HepG2 (cell line): Measurements from ENCODE around the gene MTFP1. TPM values are rescaled to one million over a fixed set of nuclear protein-coding genes. Genes with fewer than 3 reads are reported as not detected.

Experiments
- ATRX ChIP-seq: sonication (generic); formaldehyde crosslinking; IDR thresholded peaks from 2 replicates; pipeline ENCODE4 v1.4.0; 2020; ENCODE audit warnings: missing genetic modification reagents, borderline replicate concordance
- CCDC6 ChIP-seq: sonication (generic); formaldehyde crosslinking; IDR thresholded peaks from 2 replicates; pipeline ENCODE4 v1.8.1; 2022; ENCODE audit warnings: mild to moderate bottlenecking, missing genetic modification reagents, moderate library complexity
- ELF1 ChIP-seq: sonication (generic); formaldehyde crosslinking; IDR thresholded peaks from 2 replicates; pipeline ENCODE4 v1.4.0; 2020; ENCODE audit warnings: missing genetic modification reagents
- NAIF1 ChIP-seq: sonication (generic); formaldehyde crosslinking; IDR thresholded peaks from 2 replicates; pipeline ENCODE4 v1.5.0; 2020; ENCODE audit warnings: mild to moderate bottlenecking, missing genetic modification reagents, borderline replicate concordance
- NFYB ChIP-seq: sonication (generic); formaldehyde crosslinking; IDR thresholded peaks from 2 replicates; pipeline ENCODE4 v1.4.0; 2020; ENCODE audit warnings: missing genetic modification reagents
- RBM22 ChIP-seq: fragments of 200-400 bp; formaldehyde crosslinking; optimal IDR thresholded peaks from 2 replicates; pipeline ENCODE3; 2017; ENCODE audit warnings: mild to moderate bottlenecking, low read length, moderate library complexity
- SOX5 ChIP-seq: IDR thresholded peaks from 2 replicates; pipeline ENCODE4 v1.6.1; 2016; ENCODE audit warnings: borderline replicate concordance
- ZFY ChIP-seq: sonication (generic); formaldehyde crosslinking; IDR thresholded peaks from 2 replicates; pipeline ENCODE4 v1.4.0; 2020; ENCODE audit warnings: missing genetic modification reagents
- ZNF101 ChIP-seq: sonication (generic); formaldehyde crosslinking; IDR thresholded peaks from 2 replicates; pipeline ENCODE4 v1.4.0; 2020; ENCODE audit warnings: mild to moderate bottlenecking, low read depth, missing genetic modification reagents, borderline replicate concordance
- ZNF251 ChIP-seq: sonication (generic); formaldehyde crosslinking; IDR thresholded peaks from 2 replicates; pipeline ENCODE4 v1.9.0; 2021; ENCODE audit warnings: mild to moderate bottlenecking, missing genetic modification reagents
- ZNF282 ChIP-seq: fragments of 450-650 bp; IDR thresholded peaks from 2 replicates; pipeline ENCODE4 v1.6.1; 2018; ENCODE audit not compliant: partially characterized antibody
- ZNF337 ChIP-seq: sonication (generic); formaldehyde crosslinking; IDR thresholded peaks from 2 replicates; pipeline ENCODE4 v1.5.1; 2020; ENCODE audit warnings: missing genetic modification reagents, low read depth, mild to moderate bottlenecking, borderline replicate concordance
- ZNF383 ChIP-seq: sonication (generic); formaldehyde crosslinking; IDR thresholded peaks from 2 replicates; pipeline ENCODE4 v1.4.0; 2020; ENCODE audit warnings: missing genetic modification reagents, mild to moderate bottlenecking, borderline replicate concordance
- ZNF7 ChIP-seq: IDR thresholded peaks from 2 replicates; pipeline ENCODE4 v1.6.1; 2016; ENCODE audit warnings: missing biosample characterization, missing genetic modification reagents
- ZSCAN22 ChIP-seq: sonication (generic); formaldehyde crosslinking; IDR thresholded peaks from 2 replicates; pipeline ENCODE4 v1.4.0; 2020; ENCODE audit warnings: mild to moderate bottlenecking, missing genetic modification reagents
- polyA plus RNA-seq, 8 experiments: library from polyadenylated mRNA; depleted of rRNA in 3 of 8; stranded (reverse) in 7 of 8; unstranded in 1 of 8; fragments of >200 nt; fragmentation: Illumina TruSeq in 4 of 8; extraction: Trizol in 4 of 8; gene quantifications; 2 replicates each; pipeline versions ENCODE4 v1.2.1 to v1.2.3, GENCODE V29; 2011 to 2016; ENCODE audit warnings: low read depth in 4 of 8, missing spikeins in 1 of 8, mixed read lengths in 1 of 8; ENCODE audit not compliant: insufficient read depth in 1 of 8
- total RNA-seq, 5 experiments: library from RNA; depleted of rRNA; stranded (reverse); fragments of >200 nt; fragmentation: Illumina TruSeq; extraction: Trizol; gene quantifications; 2 replicates each; pipeline ENCODE4 v1.2.3, GENCODE V29; 2016; ENCODE audit warnings: low read depth in 1 of 5
- TF ChIP-seq, protein P1 (sequence below): sonication (generic); formaldehyde crosslinking; IDR thresholded peaks from 2 replicates; pipeline ENCODE4 v1.5.0; 2020; ENCODE audit warnings: mild to moderate bottlenecking, missing genetic modification reagents, borderline replicate concordance
- TF ChIP-seq, protein P2 (sequence below): sonication (generic); formaldehyde crosslinking; IDR thresholded peaks from 2 replicates; pipeline ENCODE4 v1.8.1; 2022; ENCODE audit warnings: low read depth, mild to moderate bottlenecking, missing genetic modification reagents

Gene MTFP1
- total and polyA plus RNA-seq, 2 of the 13 experiments (the other 11 are each of a cell fraction or from before 2014, with no cell fraction given) = 29.5 to 45.6 TPM

- TF ChIP-seq, protein P1, sequence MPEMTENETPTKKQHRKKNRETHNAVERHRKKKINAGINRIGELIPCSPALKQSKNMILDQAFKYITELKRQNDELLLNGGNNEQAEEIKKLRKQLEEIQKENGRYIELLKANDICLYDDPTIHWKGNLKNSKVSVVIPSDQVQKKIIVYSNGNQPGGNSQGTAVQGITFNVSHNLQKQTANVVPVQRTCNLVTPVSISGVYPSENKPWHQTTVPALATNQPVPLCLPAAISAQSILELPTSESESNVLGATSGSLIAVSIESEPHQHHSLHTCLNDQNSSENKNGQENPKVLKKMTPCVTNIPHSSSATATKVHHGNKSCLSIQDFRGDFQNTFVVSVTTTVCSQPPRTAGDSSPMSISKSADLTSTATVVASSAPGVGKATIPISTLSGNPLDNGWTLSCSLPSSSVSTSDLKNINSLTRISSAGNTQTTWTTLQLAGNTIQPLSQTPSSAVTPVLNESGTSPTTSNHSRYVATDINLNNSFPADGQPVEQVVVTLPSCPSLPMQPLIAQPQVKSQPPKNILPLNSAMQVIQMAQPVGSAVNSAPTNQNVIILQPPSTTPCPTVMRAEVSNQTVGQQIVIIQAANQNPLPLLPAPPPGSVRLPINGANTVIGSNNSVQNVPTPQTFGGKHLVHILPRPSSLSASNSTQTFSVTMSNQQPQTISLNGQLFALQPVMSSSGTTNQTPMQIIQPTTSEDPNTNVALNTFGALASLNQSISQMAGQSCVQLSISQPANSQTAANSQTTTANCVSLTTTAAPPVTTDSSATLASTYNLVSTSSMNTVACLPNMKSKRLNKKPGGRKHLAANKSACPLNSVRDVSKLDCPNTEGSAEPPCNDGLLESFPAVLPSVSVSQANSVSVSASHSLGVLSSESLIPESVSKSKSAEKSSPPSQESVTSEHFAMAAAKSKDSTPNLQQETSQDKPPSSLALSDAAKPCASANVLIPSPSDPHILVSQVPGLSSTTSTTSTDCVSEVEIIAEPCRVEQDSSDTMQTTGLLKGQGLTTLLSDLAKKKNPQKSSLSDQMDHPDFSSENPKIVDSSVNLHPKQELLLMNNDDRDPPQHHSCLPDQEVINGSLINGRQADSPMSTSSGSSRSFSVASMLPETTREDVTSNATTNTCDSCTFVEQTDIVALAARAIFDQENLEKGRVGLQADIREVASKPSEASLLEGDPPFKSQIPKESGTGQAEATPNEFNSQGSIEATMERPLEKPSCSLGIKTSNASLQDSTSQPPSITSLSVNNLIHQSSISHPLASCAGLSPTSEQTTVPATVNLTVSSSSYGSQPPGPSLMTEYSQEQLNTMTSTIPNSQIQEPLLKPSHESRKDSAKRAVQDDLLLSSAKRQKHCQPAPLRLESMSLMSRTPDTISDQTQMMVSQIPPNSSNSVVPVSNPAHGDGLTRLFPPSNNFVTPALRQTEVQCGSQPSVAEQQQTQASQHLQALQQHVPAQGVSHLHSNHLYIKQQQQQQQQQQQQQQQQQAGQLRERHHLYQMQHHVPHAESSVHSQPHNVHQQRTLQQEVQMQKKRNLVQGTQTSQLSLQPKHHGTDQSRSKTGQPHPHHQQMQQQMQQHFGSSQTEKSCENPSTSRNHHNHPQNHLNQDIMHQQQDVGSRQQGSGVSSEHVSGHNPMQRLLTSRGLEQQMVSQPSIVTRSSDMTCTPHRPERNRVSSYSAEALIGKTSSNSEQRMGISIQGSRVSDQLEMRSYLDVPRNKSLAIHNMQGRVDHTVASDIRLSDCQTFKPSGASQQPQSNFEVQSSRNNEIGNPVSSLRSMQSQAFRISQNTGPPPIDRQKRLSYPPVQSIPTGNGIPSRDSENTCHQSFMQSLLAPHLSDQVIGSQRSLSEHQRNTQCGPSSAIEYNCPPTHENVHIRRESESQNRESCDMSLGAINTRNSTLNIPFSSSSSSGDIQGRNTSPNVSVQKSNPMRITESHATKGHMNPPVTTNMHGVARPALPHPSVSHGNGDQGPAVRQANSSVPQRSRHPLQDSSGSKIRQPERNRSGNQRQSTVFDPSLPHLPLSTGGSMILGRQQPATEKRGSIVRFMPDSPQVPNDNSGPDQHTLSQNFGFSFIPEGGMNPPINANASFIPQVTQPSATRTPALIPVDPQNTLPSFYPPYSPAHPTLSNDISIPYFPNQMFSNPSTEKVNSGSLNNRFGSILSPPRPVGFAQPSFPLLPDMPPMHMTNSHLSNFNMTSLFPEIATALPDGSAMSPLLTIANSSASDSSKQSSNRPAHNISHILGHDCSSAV = no peak
- TF ChIP-seq SOX5 (CRISPR knock-in tag) (peak; percentile 68), ATRX (CRISPR knock-in tag) (no peak), ZNF383 (CRISPR knock-in tag) (no peak), ZNF7 (no peak), ELF1 (peak; percentile 28; the same call in 1 of the 2 replicates), RBM22 (no peak), NAIF1 (CRISPR knock-in tag) (no peak), ZNF101 (CRISPR knock-in tag) (no peak), ZNF337 (CRISPR knock-in tag) (no peak), ZNF251 (no peak), ZFY (CRISPR knock-in tag) (peak; percentile 48), CCDC6 (CRISPR knock-in tag) (no peak), NFYB (no peak), ZNF282 (no peak), ZSCAN22 (no peak)
- TF ChIP-seq, protein P2, sequence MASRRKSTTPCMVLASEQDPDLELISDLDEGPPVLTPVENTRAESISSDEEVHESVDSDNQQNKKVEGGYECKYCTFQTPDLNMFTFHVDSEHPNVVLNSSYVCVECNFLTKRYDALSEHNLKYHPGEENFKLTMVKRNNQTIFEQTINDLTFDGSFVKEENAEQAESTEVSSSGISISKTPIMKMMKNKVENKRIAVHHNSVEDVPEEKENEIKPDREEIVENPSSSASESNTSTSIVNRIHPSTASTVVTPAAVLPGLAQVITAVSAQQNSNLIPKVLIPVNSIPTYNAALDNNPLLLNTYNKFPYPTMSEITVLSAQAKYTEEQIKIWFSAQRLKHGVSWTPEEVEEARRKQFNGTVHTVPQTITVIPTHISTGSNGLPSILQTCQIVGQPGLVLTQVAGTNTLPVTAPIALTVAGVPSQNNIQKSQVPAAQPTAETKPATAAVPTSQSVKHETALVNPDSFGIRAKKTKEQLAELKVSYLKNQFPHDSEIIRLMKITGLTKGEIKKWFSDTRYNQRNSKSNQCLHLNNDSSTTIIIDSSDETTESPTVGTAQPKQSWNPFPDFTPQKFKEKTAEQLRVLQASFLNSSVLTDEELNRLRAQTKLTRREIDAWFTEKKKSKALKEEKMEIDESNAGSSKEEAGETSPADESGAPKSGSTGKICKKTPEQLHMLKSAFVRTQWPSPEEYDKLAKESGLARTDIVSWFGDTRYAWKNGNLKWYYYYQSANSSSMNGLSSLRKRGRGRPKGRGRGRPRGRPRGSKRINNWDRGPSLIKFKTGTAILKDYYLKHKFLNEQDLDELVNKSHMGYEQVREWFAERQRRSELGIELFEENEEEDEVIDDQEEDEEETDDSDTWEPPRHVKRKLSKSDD = no peak
Observed at GRCh38 chr22:30390974-30391691, 34.4 kb upstream of the MTFP1 start (continued).
